Measurements from ENCODE around the gene CIB1.
A peak's percentile ranks its signal among the peaks of the same experiment; 100 is the strongest.

Gene CIB1

GRCh38 chr15:90219421-90220141 is 14.2 kb downstream of the CIB1 start:
- DNase-seq (ENCODE audit: low read depth, low spot score) = peak; percentile 53

- DNase-seq (ENCODE audit: low read depth, low spot score) = no peak
Measured at GRCh38 chr15:90217671-90218394, 15.9 kb downstream of the CIB1 start.

GRCh38 chr15:90214553-90215196 is 19.1 kb downstream of the CIB1 start:
- DNase-seq (ENCODE audit: low read depth, low spot score) = no peak

GRCh38 chr15:90213818-90214204 is 19.9 kb downstream of the CIB1 start:
- no peak for DNase-seq (ENCODE audit: low read depth, low spot score)

- DNase-seq (ENCODE audit: low read depth, low spot score) = no peak
Measured at GRCh38 chr15:90213122-90213817, 20.5 kb downstream of the CIB1 start.

GRCh38 chr15:90212221-90213098 is 21.3 kb downstream of the CIB1 start:
- no peak for DNase-seq (ENCODE audit: low read depth, low spot score)

- DNase-seq (ENCODE audit: low read depth, low spot score) = peak; percentile 67
Measured at GRCh38 chr15:90211440-90212143, 22.1 kb downstream of the CIB1 start.

GRCh38 chr15:90211009-90211408 is 22.7 kb downstream of the CIB1 start:
- no peak for DNase-seq (ENCODE audit: low read depth, low spot score)

GRCh38 chr15:90210593-90210992 is 23.1 kb downstream of the CIB1 start:
- DNase-seq (ENCODE audit: low read depth, low spot score) = no peak

GRCh38 chr15:90209591-90209990 is 24.1 kb downstream of the CIB1 start:
- no peak for DNase-seq (ENCODE audit: low read depth, low spot score)

- no peak for DNase-seq (ENCODE audit: low read depth, low spot score)
Measured at GRCh38 chr15:90208356-90208755, 25.4 kb downstream of the CIB1 start.

- no peak for DNase-seq (ENCODE audit: low read depth, low spot score)
Measured at GRCh38 chr15:90207252-90207651, 26.5 kb downstream of the CIB1 start.

- no peak for DNase-seq (ENCODE audit: low read depth, low spot score)
Measured at GRCh38 chr15:90205886-90206285, 27.9 kb downstream of the CIB1 start.

GRCh38 chr15:90205050-90205848 is 28.5 kb downstream of the CIB1 start:
- no peak for DNase-seq (ENCODE audit: low read depth, low spot score)

- DNase-seq (ENCODE audit: low read depth, low spot score) = peak; percentile 67
Measured at GRCh38 chr15:90203922-90204321, 29.8 kb downstream of the CIB1 start.

GRCh38 chr15:90203473-90203872 is 30.3 kb downstream of the CIB1 start:
- DNase-seq (ENCODE audit: low read depth, low spot score) = no peak

GRCh38 chr15:90202929-90203328 is 30.8 kb downstream of the CIB1 start:
- DNase-seq (ENCODE audit: low read depth, low spot score) = no peak

- peak; percentile 40 for DNase-seq (ENCODE audit: low read depth, low spot score)
Measured at GRCh38 chr15:90201944-90202375, 31.8 kb downstream of the CIB1 start.

- DNase-seq (ENCODE audit: low read depth, low spot score) = peak; percentile 83
Measured at GRCh38 chr15:90201130-90201943, 32.4 kb downstream of the CIB1 start, which contains the start of gene SEMA4B. Gene SEMA4B (plus strand): TSS chr15:90201330. CDS start chr15:90201579, 249 bp downstream.
